Left kidney (tissue), 2 donors: Measurements from ENCODE around the gene MCF2L2. TPM values are rescaled to one million over a fixed set of nuclear protein-coding genes. Genes with fewer than 3 reads are reported as not detected.
"Not testable (repeated sequence)": the region's sequence is repeated elsewhere in the genome, so short reads cannot be mapped to it uniquely, and the experiment has no call there.

ENCODE experiments used
- DNase-seq: peaks from one replicate; pipeline ENCODE4 v3.0.0-alpha.2; 2013
- polyA plus RNA-seq: library from polyadenylated mRNA; unstranded; fragments of 120-200 nt; gene quantifications from one replicate; pipeline ENCODE4 v1.2.1, GENCODE V29; 2013; ENCODE audit not compliant: insufficient read length

Gene MCF2L2
- polyA plus RNA-seq, 1 donor, result 1.7 TPM

DNA sequence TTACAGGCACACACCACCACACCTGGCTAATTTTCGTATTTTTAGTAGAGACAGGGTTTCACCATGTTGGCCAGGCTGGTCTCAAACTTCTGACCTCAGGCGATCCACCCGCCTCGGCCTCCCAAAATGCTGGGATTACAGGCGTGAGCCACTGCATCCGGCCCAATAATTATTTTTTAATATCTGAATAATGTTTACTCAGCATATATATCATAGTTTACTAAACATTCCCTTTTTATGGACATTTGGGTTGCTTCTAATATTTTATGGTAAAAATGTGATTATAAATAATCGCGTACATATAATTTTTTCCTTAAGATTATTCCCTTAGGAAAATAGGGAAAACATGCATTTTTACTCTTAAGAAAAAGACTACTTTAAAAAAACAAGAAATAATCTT lies 198.2 kb downstream of the MCF2L2 start:
- DNase-seq, result not testable (repeated sequence)

DNA sequence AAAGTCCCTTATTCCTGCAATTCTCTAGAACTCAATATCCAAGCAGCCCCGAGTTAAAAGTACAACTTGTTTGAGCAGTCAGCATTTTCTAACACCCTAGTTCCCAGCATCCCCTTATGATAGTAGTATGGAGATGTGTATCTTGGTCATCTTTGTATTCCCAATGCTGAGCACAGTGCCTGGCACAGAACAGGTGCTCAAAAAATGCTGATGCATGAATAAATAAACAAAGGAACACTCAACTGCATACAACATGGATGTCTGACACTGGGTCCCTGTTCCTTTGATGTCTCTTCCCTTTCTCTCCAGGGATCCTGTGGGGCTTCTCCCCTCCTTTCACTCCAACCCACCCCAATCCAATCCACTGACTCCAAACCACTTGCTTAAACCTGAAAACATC lies 199.2 kb downstream of the MCF2L2 start:
- DNase-seq, result no peak

DNA sequence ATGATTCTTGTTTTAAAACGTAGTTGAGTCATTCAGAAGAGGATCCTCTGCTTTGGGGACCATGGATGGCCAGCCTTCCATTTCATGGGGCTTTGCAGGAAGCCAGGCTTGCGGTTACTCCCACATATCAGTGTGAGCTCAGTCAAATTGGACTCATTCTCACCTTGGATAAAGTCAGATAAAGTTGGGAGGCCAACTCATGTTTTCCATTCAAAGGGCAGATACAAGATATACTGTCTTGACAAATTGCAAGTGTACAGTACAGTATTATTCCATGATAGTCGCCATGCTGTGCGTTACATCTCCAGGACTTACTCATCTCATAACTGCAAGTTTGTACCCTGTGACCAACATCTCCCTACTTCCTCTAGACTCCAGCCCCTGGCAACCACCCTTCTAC lies 200.8 kb downstream of the MCF2L2 start:
- no peak for DNase-seq

DNA sequence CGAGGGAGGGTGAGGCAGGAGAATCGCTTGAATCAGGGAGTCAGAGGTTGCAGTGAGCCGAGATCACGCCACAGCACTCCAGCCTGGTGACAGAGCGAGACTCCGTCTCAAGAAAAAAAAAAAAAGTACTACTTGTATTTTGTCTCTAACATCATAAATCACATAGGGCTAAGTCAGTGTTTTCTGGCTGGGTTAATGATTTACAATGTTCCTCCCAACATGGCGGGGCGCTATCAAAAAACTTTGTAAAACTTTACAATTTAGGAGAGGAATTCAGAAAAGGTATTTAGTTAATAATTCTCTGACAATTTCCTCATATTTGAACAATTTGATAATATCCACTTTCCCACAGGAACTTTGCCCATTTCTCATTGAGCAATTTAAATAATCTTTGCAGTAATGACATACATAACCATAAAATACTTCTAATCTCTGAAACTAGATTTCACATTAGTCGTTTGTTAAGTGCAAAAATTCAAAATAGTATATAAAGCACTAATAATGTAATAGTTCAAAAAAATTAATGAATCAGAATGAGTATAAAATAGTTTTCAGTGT lies 202.0 kb downstream of the MCF2L2 start:
- no peak for DNase-seq

DNA sequence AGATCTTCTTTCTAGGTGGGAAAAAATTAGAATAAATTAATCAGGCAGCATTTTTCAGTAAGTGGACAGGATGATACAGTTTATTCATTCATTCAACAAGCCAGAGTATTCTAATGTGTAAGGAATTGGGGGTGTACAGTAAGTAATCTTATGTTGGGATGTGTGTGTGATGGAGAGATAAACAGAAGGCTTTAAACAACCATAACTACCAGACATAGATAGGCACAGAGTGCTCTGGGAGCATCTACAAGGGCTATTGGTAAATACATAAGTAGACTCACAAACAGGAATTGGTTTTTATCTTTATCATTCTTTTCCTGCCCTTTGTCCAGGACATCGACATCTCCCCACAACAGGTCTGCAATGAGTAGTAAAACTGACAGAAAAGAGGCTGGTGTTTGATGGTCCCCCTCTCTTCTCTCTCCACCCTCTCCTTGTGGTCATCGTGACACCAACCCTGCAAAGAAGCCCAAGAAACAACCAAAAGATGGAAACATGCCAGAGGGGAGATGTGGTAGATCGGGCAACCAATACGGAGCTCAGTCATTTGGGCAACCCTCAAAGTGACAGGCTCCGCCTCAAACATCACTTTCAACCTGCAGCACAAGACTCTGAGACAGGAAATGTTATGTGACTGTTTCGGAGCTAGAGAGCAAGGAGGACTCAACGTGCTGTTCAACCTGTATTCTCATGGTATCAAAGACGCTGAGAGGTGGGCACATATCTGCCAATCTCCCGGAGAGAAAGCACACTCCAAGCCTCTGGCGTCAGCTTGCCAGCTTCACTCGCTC lies 204.0 kb downstream of the MCF2L2 start:
- no peak for DNase-seq

DNA sequence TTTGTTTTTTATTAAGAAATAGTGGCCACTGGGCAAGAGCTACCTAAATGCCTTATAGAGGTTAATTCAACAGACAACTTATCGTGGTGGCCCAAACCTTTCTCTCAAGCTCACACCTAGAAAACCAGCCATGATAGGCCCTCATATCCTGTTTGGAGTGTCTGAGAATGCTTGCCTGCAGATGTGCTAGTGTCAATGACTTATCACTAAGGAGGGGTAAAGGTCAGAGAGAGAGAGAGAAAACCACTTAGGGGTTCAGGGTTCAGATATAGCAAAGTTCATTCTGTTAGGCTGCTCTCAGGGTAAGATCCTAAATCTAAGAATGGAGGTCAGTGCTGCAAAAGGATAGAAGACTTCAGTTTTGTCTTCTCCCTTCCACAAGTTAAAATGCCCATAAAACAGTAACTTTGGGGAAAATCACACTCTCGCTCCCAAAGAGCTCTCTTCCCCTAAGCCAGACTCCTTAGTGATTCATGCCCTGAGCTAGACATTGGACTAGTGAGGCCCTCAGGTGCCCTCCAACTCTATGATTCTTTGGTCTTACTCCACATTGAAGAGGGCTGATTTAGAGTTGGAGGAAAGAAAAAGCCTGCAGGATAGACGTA lies 205.7 kb downstream of the MCF2L2 start:
- DNase-seq, result no peak

DNA sequence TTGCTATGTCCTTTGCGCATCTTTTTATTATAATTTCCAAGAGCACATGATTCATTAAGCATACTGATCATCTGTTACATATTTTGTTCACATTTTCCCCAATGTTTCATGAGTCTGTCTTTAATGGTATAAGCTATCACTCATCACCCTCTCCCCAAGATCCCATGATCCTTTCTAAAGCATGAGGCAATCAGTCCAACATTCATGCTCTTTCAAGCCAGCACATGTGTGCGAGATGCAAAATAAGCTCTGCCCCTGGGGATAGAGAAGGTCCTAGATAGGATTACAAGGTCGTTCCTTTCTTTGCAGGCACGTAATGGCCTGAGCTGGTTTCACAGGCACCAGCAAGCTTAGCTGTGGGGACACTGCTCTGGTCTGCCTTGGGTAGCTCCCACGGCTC lies 207.6 kb downstream of the MCF2L2 start:
- no peak for DNase-seq

DNA sequence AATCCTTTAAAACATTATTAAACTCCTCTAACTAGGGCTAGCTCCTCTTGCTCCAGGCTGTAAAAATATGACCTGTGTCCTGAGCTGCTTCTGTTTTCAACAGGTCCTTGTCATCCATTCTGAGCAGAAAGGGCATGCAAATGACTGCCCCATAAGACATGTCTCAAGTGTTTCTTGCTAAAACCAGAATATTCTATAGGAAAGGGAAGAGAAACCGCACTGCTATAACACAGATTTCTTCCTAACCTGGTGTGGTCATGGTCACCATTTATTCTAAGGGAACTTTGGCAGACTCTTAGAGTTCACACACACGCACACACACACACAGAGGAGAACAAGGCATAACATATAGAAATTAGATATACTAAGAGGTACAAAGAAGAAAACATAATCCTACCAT lies 209.6 kb downstream of the MCF2L2 start:
- no peak for DNase-seq

DNA sequence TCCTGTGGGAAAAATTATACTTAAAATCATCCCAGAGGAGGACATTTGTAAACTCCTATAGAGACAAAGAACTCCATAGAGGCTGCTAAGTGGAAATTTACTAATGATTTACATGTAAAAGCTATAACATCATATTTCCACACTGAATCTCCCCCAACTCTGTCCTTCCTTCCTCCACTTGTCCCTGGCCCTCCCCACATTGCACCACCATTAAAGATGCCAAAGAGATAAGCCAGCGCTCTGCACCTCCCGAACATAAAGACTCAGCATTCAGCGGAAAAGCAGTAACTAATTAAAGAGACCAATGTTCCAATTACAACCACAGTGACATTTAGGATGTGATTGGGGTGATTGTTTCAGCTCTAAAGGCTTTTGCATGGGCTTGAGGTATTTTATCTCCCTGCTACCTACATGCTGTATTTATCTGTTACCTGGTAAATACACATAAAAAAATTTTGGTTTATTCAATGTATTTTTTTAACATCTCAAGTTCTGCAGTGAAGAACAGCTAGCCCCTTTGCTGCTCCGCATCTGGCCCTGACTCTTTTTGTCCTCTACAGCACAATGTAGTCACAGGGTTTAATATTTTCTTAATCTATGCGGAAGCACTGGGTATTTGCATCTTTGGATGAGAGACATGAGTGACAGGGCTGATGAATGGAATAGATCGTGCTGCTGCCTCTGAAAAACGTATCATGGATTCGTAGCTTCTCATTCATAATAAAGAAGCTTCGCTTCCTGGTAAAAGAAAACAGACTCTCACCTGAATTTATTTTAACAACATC lies 210.7 kb downstream of the MCF2L2 start:
- DNase-seq, result no peak

DNA sequence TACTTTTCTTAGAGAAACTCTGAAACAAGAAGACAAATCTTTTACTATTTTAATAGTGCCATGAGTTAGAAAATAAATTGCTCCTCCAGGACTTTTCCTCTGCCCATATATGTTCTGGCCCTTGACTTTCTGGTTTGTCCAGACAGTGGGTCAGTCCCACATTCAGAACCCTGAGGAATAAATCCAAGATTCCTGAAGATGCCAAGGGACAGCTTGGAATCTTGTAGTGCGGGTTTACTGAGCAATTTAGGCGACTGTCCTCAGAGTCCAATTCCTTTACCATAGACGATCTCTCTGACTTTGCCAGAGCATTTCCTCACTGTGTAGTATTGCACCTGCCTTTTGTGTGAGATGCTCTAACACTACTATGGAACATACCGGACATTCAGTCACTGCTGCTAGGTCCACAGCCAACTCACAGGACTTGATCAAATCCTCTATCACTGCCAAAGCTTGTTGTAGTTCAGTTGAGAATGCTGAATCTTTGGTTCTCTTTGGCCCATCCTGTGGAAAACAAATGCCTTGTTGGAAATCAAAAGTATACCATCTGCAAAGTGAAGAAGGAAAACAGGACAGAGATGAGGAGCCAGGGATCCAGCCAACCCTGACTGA lies 212.7 kb downstream of the MCF2L2 start:
- DNase-seq, result no peak

DNA sequence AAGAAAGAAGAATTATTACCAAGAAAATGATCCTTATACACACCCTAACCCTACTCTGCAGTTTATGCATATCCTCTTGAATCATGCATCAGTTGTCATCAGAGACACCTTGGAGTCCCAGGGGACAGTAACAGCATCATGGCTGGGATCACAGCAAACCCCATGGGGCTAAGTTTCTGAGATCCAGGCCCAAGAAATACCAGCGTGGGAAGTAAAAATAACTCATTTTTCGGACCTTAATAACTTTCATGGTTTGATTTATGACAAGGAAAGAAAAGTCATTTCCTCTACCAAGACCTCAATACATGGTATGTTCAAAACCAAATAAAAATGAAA lies 214.2 kb downstream of the MCF2L2 start:
- DNase-seq, result no peak

DNA sequence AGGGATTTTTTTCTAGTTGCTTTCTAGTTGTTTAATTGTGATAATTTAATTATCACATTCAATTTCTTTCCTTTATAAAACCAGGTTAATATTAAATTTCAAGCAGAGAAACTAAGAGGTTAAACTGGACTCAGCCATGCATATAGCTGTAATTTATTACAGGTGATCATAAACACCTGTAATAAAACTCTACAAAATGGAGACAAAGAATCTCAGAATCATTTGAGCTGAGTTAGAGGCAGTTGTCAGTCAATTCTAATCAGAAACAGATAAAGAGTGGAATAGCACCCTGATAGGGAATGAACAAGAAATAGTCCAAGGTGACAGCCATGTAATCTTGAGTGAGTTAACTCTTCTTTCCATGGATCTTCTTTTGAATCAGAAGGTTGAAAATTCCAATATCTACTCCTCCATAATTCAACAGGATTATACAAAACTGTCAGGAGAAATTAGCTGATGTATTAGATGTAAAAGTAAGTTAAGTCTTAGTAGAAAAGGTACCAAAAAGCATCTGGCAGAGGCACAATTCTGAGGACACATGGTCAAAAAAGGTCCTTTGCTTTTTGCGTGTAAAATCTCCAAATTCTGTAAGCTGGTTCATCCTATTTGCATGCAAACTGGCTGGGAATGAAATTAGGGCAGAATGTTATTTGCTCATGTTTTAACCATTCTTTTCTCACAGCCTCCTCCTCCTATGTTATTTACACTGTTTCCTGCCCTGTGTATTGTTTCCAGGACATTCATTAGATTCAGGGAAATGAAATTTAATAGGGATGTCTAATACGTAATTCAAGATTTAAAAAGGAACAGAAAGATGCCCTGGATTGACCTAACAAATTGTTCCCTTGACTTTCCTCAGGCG lies 214.8 kb downstream of the MCF2L2 start:
- no peak for DNase-seq

DNA sequence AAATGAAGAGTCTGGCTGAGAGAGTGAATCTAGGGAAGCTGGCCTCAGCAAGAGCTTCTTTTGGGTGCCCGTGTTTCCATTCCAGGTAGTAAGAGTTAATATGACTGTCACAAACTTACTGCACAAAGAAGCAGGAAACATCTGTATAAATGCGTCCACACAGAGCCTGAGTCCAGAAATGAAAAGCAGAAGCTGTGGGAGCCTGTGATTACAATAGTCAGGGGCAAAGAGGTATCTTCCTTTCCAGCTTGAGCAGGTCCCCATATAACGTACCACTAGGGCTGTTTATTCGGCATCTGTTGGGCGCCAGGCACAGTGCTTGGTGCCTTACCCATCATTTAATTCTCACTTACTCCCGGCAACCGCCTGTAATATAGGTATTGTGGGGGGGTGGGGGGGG lies 215.9 kb downstream of the MCF2L2 start:
- DNase-seq, result no peak

DNA sequence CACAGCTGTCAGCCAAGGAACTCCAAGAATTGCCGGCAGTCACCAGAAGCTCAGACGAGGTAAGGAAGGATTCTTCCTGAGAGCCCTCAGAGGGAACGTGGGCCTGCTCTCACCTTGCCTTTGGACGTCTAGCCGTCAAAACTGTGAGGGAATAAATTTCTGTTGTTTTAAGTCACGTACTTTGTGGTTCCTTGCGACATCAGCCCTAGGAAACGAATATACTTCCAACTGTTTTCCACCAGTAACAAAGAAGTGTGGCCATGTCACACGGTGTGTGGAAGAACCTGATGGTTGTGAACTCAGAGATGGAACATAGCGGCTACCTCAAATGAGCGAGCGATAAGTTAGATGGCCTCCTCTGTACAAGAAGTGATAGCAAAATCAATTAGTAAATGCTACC lies 216.3 kb downstream of the MCF2L2 start:
- no peak for DNase-seq

DNA sequence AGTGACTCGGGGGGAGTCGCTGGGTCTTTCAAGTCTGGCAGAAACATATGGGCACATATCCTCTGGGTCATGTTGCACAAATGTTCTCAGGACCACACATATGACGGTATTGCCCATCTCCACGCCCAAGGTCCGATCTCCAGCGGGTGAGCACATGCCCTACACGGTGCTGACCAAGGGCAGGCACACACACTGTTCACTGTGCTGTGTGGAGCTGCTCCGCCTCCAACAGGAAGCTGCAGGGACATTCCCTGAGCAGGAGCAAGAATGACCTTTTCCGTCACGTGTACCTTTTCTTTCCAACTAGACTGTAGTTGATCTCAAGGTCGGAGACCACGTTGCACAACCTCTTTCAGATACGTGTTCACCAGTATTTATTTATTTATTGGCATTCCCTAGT lies 217.1 kb downstream of the MCF2L2 start:
- DNase-seq, result no peak

DNA sequence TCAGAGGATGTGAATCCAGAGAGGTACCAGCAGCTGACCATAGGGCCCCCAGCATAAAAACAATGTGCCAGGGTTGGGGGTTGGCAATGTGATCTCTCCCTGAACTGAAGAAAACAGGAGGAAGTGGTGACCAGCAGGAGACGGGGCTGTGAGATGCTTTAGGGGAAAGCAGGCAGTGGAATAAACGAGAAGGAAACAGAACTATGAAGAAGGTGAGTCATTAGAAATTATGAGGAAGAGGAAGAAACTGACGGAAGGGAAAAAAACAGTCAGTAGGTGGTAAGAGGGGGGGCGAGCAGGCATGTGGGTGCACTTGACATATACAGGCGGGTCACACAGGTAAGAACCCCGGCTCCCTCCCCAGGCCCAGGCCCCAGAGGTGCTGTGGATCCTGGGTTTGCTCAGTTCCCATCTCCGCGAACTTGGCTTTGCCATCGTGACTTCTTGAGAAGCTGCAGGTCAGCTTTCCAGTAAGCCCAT lies 217.5 kb downstream of the MCF2L2 start:
- DNase-seq, result no peak

DNA sequence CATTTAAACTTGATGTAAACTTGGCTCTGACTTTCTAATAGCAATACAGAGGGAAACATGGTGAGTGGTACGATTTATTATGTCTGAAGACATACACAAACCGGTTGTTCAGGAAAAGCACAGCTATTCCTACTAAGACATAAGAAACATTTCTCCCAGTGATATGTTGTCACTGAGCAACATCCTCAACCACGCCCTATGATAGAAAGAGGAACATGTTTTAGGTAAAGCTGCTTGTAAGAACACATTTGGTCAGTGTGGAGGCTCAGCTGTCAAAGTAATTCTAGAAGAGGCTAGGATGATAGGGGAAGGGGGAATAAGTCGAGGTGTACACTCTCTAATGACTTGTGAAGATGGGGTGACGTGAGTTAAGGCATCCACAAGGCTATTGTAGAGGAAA lies 218.1 kb downstream of the MCF2L2 start:
- DNase-seq, result no peak

DNA sequence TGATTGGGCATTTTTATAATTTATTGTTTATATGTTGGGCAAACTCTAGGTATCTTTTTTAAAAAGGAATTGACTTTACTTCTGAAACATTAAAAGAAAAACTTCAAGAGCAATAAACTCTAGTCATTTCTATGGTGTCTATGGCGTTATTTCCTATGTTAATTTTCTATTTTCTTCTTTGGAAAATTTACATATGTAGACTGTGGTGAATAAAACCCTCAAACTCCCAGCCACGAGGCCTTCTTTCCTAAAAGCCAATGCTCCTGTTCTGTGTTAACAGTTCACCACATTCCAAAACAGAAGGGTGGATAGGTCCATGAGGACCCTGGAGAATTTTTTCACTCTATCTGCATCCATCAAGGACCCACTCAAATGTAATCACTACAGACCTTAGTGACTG lies 219.6 kb downstream of the MCF2L2 start:
- DNase-seq, result no peak

DNA sequence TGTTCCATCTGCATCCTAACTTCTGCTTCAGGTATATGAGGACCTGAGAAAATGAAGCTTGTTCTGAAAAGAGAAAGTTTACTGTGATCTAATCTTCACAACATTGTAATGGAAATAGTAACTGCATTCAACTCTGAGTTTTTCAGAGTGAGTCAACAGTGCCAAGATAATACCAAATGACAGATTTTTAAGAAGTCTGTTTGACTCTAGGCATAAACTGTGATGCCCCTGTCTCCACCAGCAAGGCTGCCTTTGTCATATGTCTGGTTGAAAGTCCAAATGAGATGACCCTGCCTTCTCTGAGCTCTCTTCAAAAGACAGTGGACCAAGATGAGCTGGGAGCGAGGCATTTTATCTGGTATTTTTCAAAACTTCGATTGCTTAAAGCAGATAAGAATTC lies 220.2 kb downstream of the MCF2L2 start:
- no peak for DNase-seq

DNA sequence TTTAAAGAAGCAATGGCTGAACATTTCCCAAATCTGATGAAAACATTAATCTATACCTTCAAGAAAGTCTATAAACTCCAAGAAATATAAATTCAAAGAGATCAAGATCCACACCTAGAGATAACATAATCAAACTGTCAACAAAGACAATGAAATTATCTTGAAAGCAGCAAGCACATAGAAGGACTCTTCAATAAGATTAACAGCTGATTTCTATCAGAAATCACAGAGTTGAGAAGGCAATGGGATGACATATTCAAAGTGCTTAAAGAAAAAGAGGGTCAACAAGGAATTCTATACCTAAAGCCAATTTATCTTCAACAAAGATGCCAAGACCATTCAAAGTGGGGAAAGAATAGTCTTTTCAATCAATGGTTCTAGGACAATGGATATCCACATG lies 224.7 kb downstream of the MCF2L2 start:
- DNase-seq, result no peak

DNA sequence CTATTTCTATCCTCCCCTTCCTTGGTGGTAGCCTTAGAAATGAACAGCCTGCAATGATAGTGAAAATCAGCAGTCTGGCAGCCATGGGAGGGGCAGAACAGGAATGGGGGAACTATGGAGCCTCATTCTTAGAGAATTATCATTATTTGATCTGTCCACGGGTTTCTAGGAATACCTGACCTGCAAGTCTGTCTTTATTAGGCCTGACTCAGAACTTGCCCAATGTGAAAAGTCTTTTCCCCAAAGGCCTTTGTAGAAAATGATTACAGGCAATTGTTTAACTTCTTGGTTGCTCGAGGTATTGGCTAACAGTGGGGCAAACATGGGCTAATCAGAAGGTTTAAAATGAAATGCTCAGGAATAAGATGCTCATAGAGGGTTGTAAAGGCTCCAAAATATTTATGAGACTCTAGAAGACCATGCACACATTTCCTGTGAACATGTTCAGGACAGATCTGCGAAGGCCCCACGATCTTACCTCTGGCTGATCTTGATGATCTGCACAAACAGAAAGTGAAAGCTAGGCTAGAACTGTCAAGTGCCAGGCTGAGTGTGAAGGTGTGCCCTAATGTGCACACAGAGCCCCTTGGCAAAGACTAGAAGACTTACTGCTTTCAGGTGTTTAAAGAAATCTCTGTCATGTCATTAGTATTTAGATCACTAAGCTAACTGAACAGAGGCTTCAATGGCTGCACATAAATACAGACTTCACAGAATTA lies 226.3 kb downstream of the MCF2L2 start:
- DNase-seq, result no peak
